LNCaP clone FGC (cell line): ENCODE data around the gene STRIP2.

Experiments used
- DNase-seq: peaks from one replicate; pipeline ENCODE4 v3.0.0-alpha.2; 2011; ENCODE audit warnings: low read depth
- H3K4me3 ChIP-seq: 2 replicates; pipeline ENCODE4 v1.5.1; 2011; ENCODE audit warnings: mild to moderate bottlenecking, low read depth, low read length, control low read depth
- CTCF ChIP-seq: IDR thresholded peaks from 2 replicates; pipeline ENCODE4 v1.5.1; 2012; ENCODE audit warnings: mild to moderate bottlenecking; ENCODE audit not compliant: control insufficient read depth, insufficient read depth; ENCODE audit errors: extremely low read depth

Gene STRIP2

GRCh38 chr7:129502708-129503685 lies 68.8 kb downstream of the STRIP2 start:
- DNase-seq: no peak
- H3K4me3 ChIP-seq: peak overlapping the region; percentile 69
- TF ChIP-seq CTCF: peak; percentile 25

DNA sequence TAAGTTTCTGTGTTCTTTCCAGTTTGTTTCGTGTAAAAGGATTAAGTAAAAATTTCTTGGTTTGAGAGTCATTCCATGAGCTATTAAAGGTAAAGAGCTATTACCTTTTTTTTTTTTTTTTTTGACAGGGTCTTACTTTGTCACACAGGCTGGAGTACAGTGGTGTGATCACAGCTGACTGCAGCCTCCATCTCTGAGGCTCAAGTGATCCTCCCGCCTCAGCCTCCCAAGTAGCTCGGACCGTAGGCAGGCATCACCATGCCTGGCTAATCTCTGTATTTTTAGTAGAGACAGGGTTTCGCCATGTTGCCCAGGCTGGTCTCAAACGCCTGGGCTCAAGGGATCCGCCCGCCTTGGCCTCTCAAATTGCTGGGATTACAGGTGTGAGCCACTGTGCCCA lies 69.5 kb downstream of the STRIP2 start:
- DNase-seq: no peak
- H3K4me3 ChIP-seq: no peak overlapping the region
- TF ChIP-seq CTCF: no peak

DNA sequence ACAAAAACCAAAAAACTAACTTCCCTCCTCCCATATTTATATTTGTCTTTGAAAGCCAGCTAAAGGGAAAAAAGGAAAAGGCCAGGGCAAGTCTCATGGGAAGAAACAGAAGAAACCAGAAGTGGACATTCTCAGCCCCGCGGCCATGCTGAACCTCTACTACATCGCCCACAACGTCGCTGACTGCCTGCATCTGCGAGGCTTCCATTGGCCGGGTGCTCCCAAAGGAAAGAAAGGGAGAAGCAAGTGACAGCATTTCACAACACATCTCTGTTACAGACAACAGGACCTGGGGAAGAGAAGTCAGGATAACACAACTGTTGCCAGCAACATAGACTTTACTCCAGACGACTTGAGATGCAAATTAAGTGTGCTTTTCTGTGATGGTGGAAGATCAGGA lies 78.0 kb downstream of the STRIP2 start:
- no peak for TF ChIP-seq CTCF
- DNase-seq: no peak
- no peak overlapping the region for H3K4me3 ChIP-seq

GRCh38 chr7:129513546-129513945 lies 79.3 kb downstream of the STRIP2 start:
- DNase-seq: no peak
- H3K4me3 ChIP-seq: no peak overlapping the region
- TF ChIP-seq CTCF: no peak

DNA sequence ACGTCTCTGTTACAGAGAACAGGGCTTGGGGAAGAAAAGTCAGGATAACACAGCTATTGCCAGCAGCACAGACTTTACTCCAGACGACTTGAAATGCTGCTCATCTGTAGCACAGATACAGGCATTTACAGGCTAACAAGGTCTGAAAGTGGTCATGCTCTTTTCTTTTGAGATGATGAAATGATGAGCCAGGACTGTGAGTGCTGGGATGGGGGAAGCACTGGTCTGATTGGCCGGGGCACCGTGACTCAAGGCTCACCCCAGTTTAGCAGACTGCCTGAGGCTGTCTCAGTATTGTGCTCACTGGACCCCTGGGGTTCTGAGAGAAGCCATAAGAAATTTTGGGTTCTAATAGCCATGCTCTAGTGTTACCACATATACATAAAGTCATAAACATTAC lies 80.5 kb downstream of the STRIP2 start:
- no peak for DNase-seq
- H3K4me3 ChIP-seq: no peak overlapping the region
- no peak for TF ChIP-seq CTCF

DNA sequence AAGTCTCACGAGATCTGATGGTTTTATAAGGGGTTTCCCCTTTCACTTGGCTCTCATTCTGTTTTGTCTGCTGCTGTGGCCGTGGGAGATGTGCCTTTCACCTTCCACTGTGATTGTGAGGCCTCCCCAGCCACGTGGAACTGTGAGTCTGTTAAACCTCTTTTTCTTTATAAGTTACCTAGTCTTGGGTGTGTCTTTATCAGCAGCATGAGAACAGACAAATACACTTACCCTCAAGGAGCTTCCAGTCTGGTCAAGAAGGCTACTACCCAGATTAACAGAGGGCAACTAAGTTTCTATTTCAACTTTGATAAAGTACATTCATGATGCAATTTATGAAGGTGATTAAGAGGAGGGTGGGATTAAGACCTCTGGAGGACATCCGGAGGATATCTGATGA lies 81.1 kb downstream of the STRIP2 start:
- no peak for TF ChIP-seq CTCF
- DNase-seq: no peak
- H3K4me3 ChIP-seq: no peak overlapping the region
